Hepatocyte (in vitro differentiated cells): Measurements from ENCODE around the gene TCF23. TPM values are rescaled to one million over a fixed set of nuclear protein-coding genes. Genes with fewer than 3 reads are reported as not detected.
"Not testable (repeated sequence)": the region's sequence is repeated elsewhere in the genome, so short reads cannot be mapped to it uniquely, and the experiment has no call there.

Source experiments
- DNase-seq: peaks from one replicate; pipeline ENCODE4 v3.0.0-alpha.2; 2016; ENCODE audit warnings: low spot score
- H2AFZ ChIP-seq: fragments of 200-600 bp; sonication (generic); 2 replicates; pipeline ENCODE4 v1.6.0; 2016; ENCODE audit warnings: antibody characterized with exemption, mild to moderate bottlenecking
- H3K27ac ChIP-seq: fragments of 200-600 bp; sonication (generic); 2 replicates; pipeline ENCODE4 v1.5.1; 2016; ENCODE audit warnings: mild to moderate bottlenecking
- H3K27me3 ChIP-seq: fragments of 200-600 bp; sonication (generic); 2 replicates; pipeline ENCODE4 v1.6.1; 2016
- H3K36me3 ChIP-seq: fragments of 200-600 bp; sonication (generic); replicated peaks from 2 replicates; pipeline ENCODE4 v1.5.1; 2016; ENCODE audit warnings: low read depth; ENCODE audit not compliant: insufficient read depth
- H3K4me1 ChIP-seq: fragments of 200-600 bp; sonication (generic); 2 replicates; pipeline ENCODE4 v1.5.1; 2016; ENCODE audit warnings: mild to moderate bottlenecking, moderate library complexity; ENCODE audit not compliant: insufficient read depth
- H3K4me2 ChIP-seq: fragments of 200-600 bp; sonication (generic); 2 replicates; pipeline ENCODE4 v1.6.0; 2016
- H3K4me3 ChIP-seq: fragments of 200-600 bp; sonication (generic); 2 replicates; pipeline ENCODE4 v1.5.1; 2016; ENCODE audit warnings: mild to moderate bottlenecking
- H3K79me2 ChIP-seq: fragments of 200-600 bp; sonication (generic); 2 replicates; pipeline ENCODE4 v1.6.0; 2017; ENCODE audit warnings: mild to moderate bottlenecking
- H3K9me2 ChIP-seq: fragments of 200-600 bp; sonication (generic); replicated peaks from 2 replicates; pipeline ENCODE4 v1.6.0; 2017; ENCODE audit warnings: mild to moderate bottlenecking; ENCODE audit not compliant: insufficient read depth
- H3K9me3 ChIP-seq: fragments of 200-600 bp; sonication (generic); 2 replicates; pipeline ENCODE4 v1.5.1; 2016; ENCODE audit warnings: low read depth, mild to moderate bottlenecking
- H4K20me1 ChIP-seq: fragments of 200-600 bp; sonication (generic); 2 replicates; pipeline ENCODE4 v1.6.0; 2016; ENCODE audit warnings: mild to moderate bottlenecking; ENCODE audit not compliant: insufficient read depth, poor library complexity, severe bottlenecking
- EZH2 ChIP-seq: fragments of 200-600 bp; sonication (generic); IDR thresholded peaks from 2 replicates; pipeline ENCODE4 v1.6.1; 2016; ENCODE audit warnings: antibody characterized with exemption, mild to moderate bottlenecking, borderline replicate concordance
- EZH2phosphoT487 ChIP-seq: fragments of 200-600 bp; sonication (generic); IDR thresholded peaks from one replicate; pipeline ENCODE4 v1.6.1; 2018; ENCODE audit warnings: antibody characterized with exemption, mild to moderate bottlenecking, low read depth, moderate library complexity; ENCODE audit not compliant: unreplicated experiment, severe bottlenecking
- WGBS: methylation state at CpG from one replicate; pipeline ENCODE4 v1.1.6; 2016; ENCODE audit warnings: low lambda C conversion rate; ENCODE audit errors: missing lambda C conversion rate; 5-methylcytosine and 5-hydroxymethylcytosine counted together
- polyA plus RNA-seq: library from polyadenylated mRNA; unstranded; fragments of >200 nt; fragmentation: Nextera tagmentation; extraction: Ambion mirVana; gene quantifications from 2 replicates; pipeline ENCODE4 v1.2.1, GENCODE V29; 2016
- total RNA-seq: library from RNA; depleted of rRNA; stranded (reverse); fragments of >200 nt; gene quantifications from 2 replicates; pipeline ENCODE4 v1.2.3, GENCODE V29; 2014
- TF ChIP-seq, protein P1 (sequence below): fragments of 200-600 bp; sonication (generic); IDR thresholded peaks from 2 replicates; pipeline ENCODE4 v1.5.1; 2016; ENCODE audit warnings: antibody characterized with exemption, mild to moderate bottlenecking; ENCODE audit not compliant: poor library complexity

Gene TCF23
- total and polyA plus RNA-seq, 2 experiments from 2014 or later: not detected

DNA sequence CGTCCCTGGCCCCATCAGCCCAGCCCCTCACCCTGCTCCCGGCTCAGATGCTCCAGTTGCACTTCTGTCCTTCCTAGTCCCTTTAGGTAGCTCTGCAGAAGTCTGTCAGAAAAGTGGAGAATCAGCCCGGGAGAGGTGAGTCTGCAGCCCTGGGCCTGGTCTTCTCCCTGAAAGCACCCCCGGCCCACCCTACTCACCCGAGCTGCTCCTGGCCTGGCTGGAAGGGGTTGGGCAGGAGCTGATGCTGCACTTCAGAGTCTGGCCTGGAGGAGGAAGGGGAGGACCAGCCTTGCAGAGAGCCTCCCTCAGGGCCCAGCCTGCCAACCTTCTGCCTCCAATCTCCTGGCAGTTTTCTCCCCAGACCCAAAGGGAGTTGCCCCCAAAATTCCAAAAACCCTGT is 46.5 kb upstream of the TCF23 start:
- Histone ChIP-seq H3K9me3 (no peaks in the 10 kb centered on the region), H4K20me1 (no peaks in the 10 kb centered on the region), H2AFZ (no peak overlapping the region), H3K36me3 (no peaks in the 10 kb centered on the region), H3K4me2 (no peak overlapping the region), H3K79me2 (no peaks in the 10 kb centered on the region), H3K4me3 (no peak overlapping the region), H3K27me3 (no peaks in the 10 kb centered on the region), H3K27ac (no peak overlapping the region), H3K9me2 (no peaks in the 10 kb centered on the region), H3K4me1 (no peaks in the 10 kb centered on the region)
- 76% methylated on average over 5 of the region's 5 CpGs for WGBS
- TF ChIP-seq EZH2: no peak
- no peak for TF ChIP-seq EZH2phosphoT487
- TF ChIP-seq, protein P1, sequence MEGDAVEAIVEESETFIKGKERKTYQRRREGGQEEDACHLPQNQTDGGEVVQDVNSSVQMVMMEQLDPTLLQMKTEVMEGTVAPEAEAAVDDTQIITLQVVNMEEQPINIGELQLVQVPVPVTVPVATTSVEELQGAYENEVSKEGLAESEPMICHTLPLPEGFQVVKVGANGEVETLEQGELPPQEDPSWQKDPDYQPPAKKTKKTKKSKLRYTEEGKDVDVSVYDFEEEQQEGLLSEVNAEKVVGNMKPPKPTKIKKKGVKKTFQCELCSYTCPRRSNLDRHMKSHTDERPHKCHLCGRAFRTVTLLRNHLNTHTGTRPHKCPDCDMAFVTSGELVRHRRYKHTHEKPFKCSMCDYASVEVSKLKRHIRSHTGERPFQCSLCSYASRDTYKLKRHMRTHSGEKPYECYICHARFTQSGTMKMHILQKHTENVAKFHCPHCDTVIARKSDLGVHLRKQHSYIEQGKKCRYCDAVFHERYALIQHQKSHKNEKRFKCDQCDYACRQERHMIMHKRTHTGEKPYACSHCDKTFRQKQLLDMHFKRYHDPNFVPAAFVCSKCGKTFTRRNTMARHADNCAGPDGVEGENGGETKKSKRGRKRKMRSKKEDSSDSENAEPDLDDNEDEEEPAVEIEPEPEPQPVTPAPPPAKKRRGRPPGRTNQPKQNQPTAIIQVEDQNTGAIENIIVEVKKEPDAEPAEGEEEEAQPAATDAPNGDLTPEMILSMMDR: no peak
- no peak for DNase-seq

DNA sequence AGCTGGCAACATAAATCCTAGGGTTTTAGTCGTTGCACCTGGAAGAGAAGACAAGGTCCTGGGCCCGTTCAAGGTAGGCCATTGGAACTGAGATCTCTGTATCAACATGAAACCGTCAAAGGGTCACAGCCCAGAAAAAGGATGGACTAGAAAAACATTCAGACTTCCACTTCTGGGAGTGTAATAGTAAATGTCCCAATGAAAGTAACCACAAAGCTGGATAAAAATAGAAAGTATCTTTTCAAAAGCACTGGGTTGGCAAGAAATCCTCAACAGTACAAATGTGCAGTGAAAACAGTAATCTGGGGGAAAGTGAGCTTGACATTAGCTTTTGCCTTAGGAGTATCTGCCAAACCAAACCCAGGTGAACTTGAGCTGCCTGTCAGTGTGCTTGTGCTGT is 42.8 kb upstream of the TCF23 start:
- no peak overlapping the region for H3K4me2 ChIP-seq
- TF ChIP-seq EZH2 (no peak), EZH2phosphoT487 (no peak)
- TF ChIP-seq, protein P1: no peak

DNA sequence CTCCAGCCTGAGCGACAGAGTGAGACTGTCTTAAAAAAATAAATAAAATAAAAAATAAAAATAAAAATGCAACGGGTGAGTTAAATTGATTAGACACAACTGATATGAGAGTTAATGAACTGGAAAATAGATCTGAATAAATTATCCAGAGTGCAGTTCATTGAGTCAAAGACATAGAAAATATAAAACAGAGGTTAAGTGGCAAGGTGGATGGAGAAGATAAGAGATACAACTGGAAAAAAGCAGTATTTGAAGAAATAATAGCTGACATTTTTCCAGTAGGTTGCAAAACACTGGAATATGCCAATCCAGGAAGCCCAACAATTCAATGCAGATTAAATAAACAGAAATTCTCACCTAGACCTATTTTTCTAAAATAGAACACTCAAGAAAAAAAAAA is 40.6 kb upstream of the TCF23 start:
- 92% methylated on average over 2 of the region's 2 CpGs for WGBS
- H3K4me2 ChIP-seq: no peak overlapping the region
- H2AFZ ChIP-seq: no peak overlapping the region
- no peak for TF ChIP-seq EZH2phosphoT487
- H3K9me3 ChIP-seq: no peaks in the 10 kb centered on the region
- no peak for DNase-seq
- H4K20me1 ChIP-seq: no peaks in the 10 kb centered on the region
- no peaks in the 10 kb centered on the region for H3K27me3 ChIP-seq
- no peak overlapping the region for H3K27ac ChIP-seq
- H3K4me3 ChIP-seq: no peak overlapping the region
- no peaks in the 10 kb centered on the region for H3K36me3 ChIP-seq
- no peaks in the 10 kb centered on the region for H3K4me1 ChIP-seq
- H3K9me2 ChIP-seq: no peaks in the 10 kb centered on the region
- no peaks in the 10 kb centered on the region for H3K79me2 ChIP-seq

More for the DNA sequence above, 42.8 kb upstream of the TCF23 start:
- Histone ChIP-seq H3K4me1 (no peaks in the 10 kb centered on the region), H2AFZ (no peak overlapping the region), H3K9me3 (no peaks in the 10 kb centered on the region), H3K79me2 (no peaks in the 10 kb centered on the region), H3K27me3 (no peaks in the 10 kb centered on the region), H3K9me2 (no peaks in the 10 kb centered on the region), H3K4me3 (no peak overlapping the region), H3K36me3 (no peaks in the 10 kb centered on the region), H4K20me1 (no peaks in the 10 kb centered on the region), H3K27ac (no peak overlapping the region)
- WGBS: 83% methylated on average over 3 of the region's 3 CpGs
- DNase-seq: no peak

DNA sequence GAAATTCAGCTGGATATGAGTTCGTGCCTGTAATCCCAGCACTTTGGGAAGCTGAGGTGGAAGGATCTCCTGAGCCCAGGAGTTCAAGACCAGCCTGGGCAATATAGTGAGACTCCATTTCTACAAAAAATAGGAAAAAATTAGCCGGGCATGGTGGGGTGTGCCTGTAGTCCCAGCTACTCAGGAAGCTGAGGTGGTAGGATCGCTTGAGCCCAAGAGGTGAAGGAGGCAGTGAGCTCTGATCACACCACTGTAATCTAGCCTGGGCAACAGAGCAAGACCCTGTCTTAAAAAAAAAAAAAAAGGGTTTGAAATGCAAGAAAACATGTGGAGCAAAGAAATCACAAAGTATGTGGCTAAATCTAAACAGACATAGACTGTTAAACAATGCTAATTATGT is 39.7 kb upstream of the TCF23 start:
- Histone ChIP-seq H3K4me1 (no peaks in the 10 kb centered on the region), H3K79me2 (no peaks in the 10 kb centered on the region), H2AFZ (no peak overlapping the region), H3K4me2 (no peak overlapping the region), H3K9me3 (no peaks in the 10 kb centered on the region), H3K27ac (no peak overlapping the region), H4K20me1 (no peaks in the 10 kb centered on the region), H3K27me3 (no peaks in the 10 kb centered on the region), H3K4me3 (no peak overlapping the region), H3K36me3 (no peaks in the 10 kb centered on the region), H3K9me2 (no peaks in the 10 kb centered on the region)
- TF ChIP-seq EZH2phosphoT487: no peak
- TF ChIP-seq EZH2: no peak
- TF ChIP-seq, protein P1: no peak
- 88% methylated on average over 3 of the region's 3 CpGs for WGBS
- no peak for DNase-seq

DNA sequence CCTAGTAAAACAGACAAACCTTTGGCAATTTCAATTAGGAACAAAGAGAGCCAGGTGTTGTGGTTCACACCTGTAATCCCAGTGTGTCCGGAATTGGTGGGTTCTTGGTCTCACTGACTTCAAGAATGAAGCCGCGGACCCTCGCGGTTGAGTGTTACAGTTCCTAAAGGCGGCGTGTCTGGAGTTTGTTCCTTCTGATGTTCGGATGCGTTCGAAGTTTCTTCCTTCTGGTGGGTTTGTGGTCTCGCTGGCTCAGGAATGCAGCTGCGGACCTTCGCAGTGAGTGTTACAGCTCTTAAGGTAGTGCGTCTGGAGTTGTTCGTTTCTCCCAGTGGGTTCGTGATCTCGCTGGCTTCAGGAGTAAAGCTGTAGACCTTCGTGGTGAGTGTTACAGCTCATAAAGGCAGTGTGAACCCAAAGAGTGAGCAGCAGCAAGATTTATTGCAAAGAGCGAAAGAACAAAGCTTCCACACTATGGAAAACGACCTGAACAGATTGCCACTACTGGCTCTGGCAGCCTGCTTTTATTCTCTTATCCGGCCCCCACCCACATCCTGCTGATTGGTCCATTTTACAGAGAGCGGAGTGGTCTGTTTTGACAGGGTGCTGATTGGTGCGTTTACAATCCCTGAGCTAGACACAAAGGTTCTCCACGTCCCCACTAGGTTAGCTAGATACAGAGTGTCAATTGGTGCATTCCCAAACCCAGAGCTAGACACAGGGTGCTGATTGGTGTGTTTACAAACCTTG is 38.0 kb upstream of the TCF23 start:
- H3K4me2 ChIP-seq, H3K27me3 ChIP-seq, H3K9me3 ChIP-seq, H3K79me2 ChIP-seq, H2AFZ ChIP-seq, H3K4me1 ChIP-seq, H3K4me3 ChIP-seq, H4K20me1 ChIP-seq, H3K27ac ChIP-seq, H3K9me2 ChIP-seq, DNase-seq, H3K36me3 ChIP-seq: not testable (repeated sequence)
- WGBS: 86% methylated on average over 24 of the region's 24 CpGs

DNA sequence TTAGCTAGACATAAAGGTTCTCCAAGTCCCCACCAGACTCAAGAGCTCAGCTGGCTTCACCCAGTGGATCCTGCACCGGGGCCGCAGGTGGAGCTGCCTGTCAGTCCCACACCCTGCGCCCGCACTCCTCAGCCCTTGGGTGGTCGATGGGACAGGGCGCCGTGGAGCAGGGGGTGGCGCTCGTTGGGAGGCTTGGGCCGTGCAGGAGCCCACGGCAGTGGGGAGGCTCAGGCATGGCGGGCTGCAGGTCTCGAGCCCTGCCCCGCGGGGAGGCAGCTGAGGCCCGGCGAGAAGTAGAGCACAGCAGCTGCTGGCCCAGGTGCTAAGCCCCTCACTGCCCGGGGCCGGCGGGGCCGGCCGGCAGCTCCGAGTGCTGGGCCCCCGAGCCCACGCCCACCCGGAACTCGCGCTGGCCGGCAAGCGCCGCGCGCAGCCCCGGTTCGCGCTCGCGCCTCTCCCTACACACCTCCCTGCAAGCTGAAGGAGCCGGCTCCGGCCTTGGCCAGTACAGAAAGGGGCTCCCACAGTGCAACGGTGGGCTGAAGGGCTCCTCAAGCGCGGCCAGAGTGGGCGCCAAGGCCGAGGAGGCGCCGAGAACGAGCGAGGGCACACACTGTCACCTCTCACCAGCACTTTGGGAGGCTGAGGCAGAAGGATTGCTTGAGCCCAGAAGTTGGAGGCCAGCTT is 37.3 kb upstream of the TCF23 start:
- not testable (repeated sequence) for H2AFZ ChIP-seq, DNase-seq
- WGBS: 94% methylated on average over 28 of the region's 49 CpGs

More for the DNA sequence above, 37.3 kb upstream of the TCF23 start:
- not testable (repeated sequence) for H4K20me1 ChIP-seq, H3K4me2 ChIP-seq, H3K4me1 ChIP-seq, H3K9me3 ChIP-seq, H3K9me2 ChIP-seq, H3K4me3 ChIP-seq, H3K27ac ChIP-seq, H3K27me3 ChIP-seq, H3K36me3 ChIP-seq, H3K79me2 ChIP-seq
